BE2C (cell line): Measurements from ENCODE around the gene ANAPC7.
"Not testable (repeated sequence)": the region's sequence is repeated elsewhere in the genome, so short reads cannot be mapped to it uniquely, and the experiment has no call there.

Experiments used
- DNase-seq: peaks from one replicate; pipeline ENCODE4 v3.0.0-alpha.2; 2020
- H3K27me3 ChIP-seq: fragments of 250-450 bp; sonication (Bioruptor Pico); 2 replicates; pipeline ENCODE4 v1.5.1; 2020; ENCODE audit warnings: mild to moderate bottlenecking
- H3K36me3 ChIP-seq: fragments of 250-450 bp; sonication (Bioruptor Pico); 2 replicates; pipeline ENCODE4 v1.5.1; 2020; ENCODE audit warnings: mild to moderate bottlenecking
- H3K4me1 ChIP-seq: fragments of 250-450 bp; sonication (Bioruptor Pico); 2 replicates; pipeline ENCODE4 v1.5.1; 2020
- H3K4me3 ChIP-seq: 2 replicates; pipeline ENCODE4 v1.5.1; 2011; ENCODE audit warnings: low read depth, low read length
- H3K9me3 ChIP-seq: fragments of 250-450 bp; sonication (Bioruptor Pico); 2 replicates; pipeline ENCODE4 v1.5.1; 2020
- CTCF ChIP-seq: IDR thresholded peaks from 2 replicates; pipeline ENCODE4 v1.5.1; 2012; ENCODE audit warnings: mild to moderate bottlenecking, low read depth, low read length

ANAPC7 gene

DNA sequence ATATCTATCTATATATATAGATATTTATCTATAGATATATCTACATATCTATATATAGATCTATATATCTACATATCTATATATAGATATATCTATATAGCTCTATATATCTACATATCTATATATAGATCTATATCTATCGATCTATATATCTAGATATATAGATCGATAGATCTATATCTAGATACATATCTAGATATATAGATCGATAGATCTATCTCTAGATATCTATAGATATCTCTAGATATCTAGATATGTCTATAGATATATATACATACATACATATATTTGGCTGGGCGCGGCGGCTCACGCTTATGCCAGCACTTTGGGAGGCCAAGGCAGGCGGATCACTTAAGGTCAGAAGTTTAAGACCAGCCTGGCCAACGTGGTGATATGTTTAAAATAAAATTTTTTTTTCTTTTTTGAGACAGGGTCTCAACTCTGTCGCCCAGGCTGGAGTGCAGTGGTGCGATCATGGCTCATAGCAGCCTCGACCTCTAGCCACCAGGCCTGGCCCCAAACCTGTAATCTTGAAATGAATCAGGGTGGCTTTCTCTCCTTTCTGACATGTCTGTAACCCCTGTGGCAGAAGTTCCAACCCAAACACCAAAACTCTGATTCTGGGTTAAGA lies 28.6 kb upstream of the ANAPC7 start:
- no peaks in the 10 kb centered on the region for H3K4me1 ChIP-seq
- DNase-seq, result no peak
- H3K36me3 ChIP-seq, result peaks cover 13% of the 10 kb centered on the region
- TF ChIP-seq CTCF, result no peak
- H3K9me3 ChIP-seq, result no peaks in the 10 kb centered on the region
- no peaks in the 10 kb centered on the region for H3K27me3 ChIP-seq
- H3K4me3 ChIP-seq, result peak overlapping the region; percentile 45

DNA sequence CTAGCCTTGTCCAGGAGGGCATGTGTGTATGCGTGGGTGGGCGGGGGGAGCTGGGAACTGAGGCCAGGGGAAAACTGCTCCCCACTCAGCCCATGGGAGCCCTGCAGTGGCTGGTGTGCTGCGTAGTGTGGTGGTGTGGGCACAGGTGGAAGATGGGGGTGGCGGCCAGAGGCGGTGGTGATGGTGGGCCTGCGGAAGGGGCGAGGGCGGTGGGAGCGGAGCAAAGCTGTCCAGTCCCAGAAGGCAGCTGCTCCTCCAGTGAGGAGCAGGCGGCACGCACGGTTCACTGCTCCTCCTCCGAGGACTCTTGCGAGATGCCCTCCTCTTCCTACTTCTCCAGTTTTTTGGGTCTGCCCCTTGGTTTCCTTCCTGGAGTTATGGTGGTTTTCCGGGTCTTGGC lies 26.2 kb upstream of the ANAPC7 start:
- not testable (repeated sequence) for H3K9me3 ChIP-seq, H3K4me1 ChIP-seq, H3K36me3 ChIP-seq, H3K27me3 ChIP-seq, H3K4me3 ChIP-seq, DNase-seq

DNA sequence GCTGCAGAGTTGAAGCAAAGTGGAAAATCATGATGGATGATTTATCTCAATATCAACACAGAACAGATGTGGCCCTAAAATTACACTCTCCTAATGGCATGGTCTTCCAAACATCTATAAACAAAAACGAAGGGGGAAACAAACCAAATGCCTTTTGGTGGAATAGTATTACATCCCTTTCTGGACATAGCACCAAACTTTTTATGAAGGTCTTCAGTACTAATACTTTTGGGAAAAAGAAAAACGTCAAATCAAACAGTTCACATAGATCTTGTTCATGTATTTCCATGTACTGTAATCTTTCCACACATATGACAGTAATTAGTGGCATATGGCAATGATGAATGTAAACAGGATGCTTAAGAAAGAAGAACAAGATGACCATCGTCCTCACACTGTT lies 22.9 kb upstream of the ANAPC7 start:
- Histone ChIP-seq H3K9me3 (no peaks in the 10 kb centered on the region), H3K4me3 (no peak overlapping the region), H3K4me1 (no peaks in the 10 kb centered on the region), H3K27me3 (no peaks in the 10 kb centered on the region), H3K36me3 (no peaks in the 10 kb centered on the region)
- no peak for TF ChIP-seq CTCF
- DNase-seq, result no peak

- no peak for DNase-seq
- Histone ChIP-seq H3K9me3 (no peaks in the 10 kb centered on the region), H3K4me1 (no peaks in the 10 kb centered on the region), H3K36me3 (no peaks in the 10 kb centered on the region), H3K27me3 (no peaks in the 10 kb centered on the region), H3K4me3 (no peak overlapping the region)
- no peak for TF ChIP-seq CTCF
Observed at GRCh38 chr12:110424237-110424636, 20.7 kb upstream of the ANAPC7 start.

DNA sequence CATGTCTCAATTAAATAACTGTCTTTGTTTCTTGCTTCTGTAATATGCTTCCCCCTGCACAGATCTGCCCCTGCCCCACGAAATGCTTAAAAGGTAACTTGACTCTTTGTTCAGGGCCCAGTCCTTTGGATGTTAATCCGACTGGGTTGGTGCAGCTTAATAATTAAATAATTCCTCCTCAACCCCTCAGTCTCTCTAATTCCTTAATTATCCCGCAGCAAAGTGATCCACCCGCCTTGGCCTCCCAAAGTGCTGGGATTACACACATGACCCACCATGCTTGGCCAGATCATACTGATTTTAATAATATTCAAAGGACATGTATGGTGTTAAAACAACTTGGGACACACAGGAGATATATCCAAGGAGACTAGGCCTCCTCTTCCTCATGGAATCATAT lies 18.2 kb upstream of the ANAPC7 start:
- Histone ChIP-seq H3K4me3 (no peak overlapping the region), H3K4me1 (no peaks in the 10 kb centered on the region), H3K36me3 (no peaks in the 10 kb centered on the region), H3K9me3 (no peaks in the 10 kb centered on the region), H3K27me3 (no peaks in the 10 kb centered on the region)
- no peak for TF ChIP-seq CTCF
- DNase-seq, result no peak

DNA sequence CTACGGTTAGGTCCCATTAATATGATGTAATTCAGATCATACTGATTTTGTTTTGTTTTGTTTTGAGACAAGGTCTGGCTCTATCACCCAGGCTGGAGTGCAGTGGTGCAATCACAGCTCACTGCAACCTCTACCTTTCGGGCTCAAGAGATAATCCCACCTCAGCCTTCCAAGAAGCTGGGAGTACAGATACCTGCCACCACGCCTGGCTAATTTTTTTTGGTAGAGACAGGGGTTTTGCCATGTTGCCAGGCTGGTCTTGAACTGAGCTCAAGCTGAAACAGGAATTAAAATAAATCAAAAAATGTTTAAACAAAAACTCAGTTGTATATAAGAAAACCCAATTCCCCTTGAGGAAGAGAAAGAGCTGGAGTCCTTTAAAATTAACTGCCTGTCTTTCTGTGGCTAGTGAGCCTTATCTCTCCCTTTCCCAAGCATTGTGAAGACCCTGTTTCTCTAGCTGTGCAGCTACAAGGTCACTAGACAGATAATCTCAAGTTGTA lies 17.7 kb upstream of the ANAPC7 start:
- H3K9me3 ChIP-seq, result no peaks in the 10 kb centered on the region
- H3K4me1 ChIP-seq, result no peaks in the 10 kb centered on the region
- no peak overlapping the region for H3K4me3 ChIP-seq
- no peak for DNase-seq
- TF ChIP-seq CTCF, result no peak
- no peaks in the 10 kb centered on the region for H3K36me3 ChIP-seq
- H3K27me3 ChIP-seq, result no peaks in the 10 kb centered on the region

- not testable (repeated sequence) for H3K36me3 ChIP-seq, DNase-seq, H3K4me3 ChIP-seq, H3K4me1 ChIP-seq, H3K9me3 ChIP-seq, H3K27me3 ChIP-seq
Observed at GRCh38 chr12:110420644-110421043, 17.1 kb upstream of the ANAPC7 start.

DNA sequence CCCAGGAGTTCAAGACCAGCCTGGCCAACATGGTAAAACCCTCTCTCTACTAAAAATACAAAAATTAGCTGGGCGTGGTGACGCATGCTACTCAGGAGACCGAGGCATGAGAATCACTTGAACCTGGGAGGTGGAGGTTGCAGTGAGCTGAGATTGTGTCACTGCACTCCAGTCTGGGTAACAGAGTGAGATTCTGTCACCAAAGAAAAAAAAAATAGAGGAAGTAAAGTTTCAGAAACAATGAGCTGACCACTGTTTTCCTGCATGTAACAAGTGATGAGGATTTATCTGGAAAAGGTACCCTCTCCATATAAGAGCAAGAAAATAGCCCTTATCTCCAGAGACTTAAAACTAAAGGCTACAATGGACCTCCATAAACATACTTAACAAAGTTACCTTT lies 13.6 kb upstream of the ANAPC7 start:
- not testable (repeated sequence) for DNase-seq, H3K4me3 ChIP-seq, H3K36me3 ChIP-seq, H3K9me3 ChIP-seq, H3K4me1 ChIP-seq, H3K27me3 ChIP-seq

DNA sequence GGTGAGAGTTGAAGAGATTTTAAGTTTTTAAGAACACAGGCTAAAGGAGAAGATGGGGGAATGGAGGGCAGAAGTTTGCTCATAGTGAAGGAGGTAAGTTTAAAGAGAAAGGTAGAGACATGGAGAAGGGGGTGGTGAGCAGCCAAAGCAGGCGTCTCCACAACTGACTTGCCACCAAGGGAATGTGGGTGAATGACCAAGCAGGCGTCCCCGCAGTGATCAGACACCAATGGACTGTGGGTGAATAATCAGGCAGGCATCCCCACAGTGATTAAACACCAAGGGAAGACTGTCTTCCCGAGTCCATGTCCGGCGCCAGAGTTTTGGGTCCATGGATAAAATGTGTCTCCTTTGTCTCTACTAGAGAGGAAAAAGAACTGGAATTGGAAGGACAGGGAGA lies 6.6 kb upstream of the ANAPC7 start:
- not testable (repeated sequence) for H3K27me3 ChIP-seq, H3K36me3 ChIP-seq, DNase-seq, H3K9me3 ChIP-seq, H3K4me1 ChIP-seq, H3K4me3 ChIP-seq

- not testable (repeated sequence) for H3K9me3 ChIP-seq, DNase-seq, H3K4me3 ChIP-seq, H3K4me1 ChIP-seq, H3K27me3 ChIP-seq
- peaks cover 24% of the 10 kb centered on the region for H3K36me3 ChIP-seq
Observed at GRCh38 chr12:110405126-110405662, 1.7 kb upstream of the ANAPC7 start.
